NCI-H2107 treated with DMSO at 0.1 percent for 48 hours (cell line): ENCODE data around the gene ASB7.

Experiments
- DNase-seq: peaks from one replicate; lab custom pipeline; 2025; ENCODE audit not compliant: unreplicated experiment; lab: John Stamatoyannopoulos, UW

Gene ASB7

DNA sequence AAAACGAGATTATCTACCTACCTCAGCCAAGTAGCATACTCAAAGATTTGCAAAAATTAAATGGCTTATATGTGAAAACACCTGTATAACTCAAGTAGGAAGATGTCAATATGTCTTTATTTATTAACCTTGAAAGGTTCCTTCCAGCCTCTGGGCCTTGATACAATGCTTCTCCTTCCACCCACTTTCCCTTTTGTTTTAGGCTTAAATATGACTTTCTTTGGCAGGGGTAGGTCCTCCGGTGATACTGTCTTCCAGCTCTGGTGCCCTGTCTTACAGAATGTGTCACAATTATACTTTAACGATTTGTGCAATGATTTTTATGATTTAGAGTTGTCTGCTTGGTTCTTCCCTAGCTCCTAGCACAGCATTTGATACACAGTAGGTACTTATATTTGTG lies 4.5 kb upstream of the ASB7 start:
- DNase-seq, result no peak

DNA sequence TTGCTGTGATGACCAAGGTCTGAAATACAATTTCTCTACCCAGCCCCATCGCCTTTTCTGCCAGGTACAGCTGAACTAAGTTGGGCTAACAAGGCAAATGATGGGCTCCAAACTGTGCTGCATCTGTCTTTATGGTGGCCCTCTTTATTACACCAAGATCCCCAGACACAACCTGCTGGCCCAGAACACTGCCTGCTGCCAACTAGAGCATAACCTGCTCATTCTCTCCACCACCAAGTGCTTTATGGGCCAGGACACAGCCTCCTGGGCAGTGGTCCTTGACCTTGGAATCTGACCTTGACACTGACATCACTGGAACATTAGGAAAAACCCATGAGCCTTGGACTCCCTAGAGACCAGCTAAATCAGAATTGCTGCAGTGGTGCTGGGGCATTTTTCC lies 3.7 kb upstream of the ASB7 start:
- no peak for DNase-seq

DNA sequence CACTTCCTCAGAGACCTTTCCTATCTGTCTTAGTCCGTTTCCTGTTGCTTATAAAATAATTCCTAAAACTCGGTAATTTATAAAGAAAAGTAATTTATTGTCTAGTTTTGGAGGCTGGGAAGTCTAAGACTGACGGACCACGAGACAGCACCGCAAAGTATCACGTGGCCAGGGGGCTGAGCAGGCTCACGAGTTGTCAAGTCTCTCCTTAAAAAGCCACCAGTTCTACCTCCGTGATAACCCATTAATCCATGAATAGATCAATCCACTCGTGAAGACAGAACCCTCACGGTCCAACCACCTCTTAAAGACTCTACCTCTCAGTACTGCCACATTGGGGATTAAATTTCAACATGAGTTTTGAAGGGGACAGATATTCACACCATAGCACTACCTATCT lies 1.2 kb upstream of the ASB7 start:
- no peak for DNase-seq

DNA sequence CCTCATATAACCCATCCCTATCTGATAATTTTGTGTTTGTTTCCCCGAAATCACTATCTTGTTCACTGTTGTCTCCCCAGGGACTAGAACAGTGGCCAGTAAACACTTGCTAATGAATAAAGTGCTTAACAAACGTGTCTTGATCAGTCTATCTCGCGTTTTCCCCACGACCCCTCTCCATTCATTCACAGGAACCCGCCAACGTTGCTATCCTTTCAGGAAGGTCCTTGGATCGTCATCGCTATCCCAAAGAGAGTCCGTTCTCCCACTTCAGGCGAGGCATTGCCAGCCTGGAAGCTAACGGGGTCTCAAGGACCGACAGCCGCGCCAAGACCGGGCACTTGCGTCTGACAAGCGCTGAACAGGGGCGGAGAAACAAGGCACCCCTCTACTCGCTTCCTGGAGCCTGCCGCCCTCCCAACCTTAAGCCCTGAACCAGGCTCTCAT lies 749 bp upstream of the ASB7 start:
- no peak for DNase-seq

DNA sequence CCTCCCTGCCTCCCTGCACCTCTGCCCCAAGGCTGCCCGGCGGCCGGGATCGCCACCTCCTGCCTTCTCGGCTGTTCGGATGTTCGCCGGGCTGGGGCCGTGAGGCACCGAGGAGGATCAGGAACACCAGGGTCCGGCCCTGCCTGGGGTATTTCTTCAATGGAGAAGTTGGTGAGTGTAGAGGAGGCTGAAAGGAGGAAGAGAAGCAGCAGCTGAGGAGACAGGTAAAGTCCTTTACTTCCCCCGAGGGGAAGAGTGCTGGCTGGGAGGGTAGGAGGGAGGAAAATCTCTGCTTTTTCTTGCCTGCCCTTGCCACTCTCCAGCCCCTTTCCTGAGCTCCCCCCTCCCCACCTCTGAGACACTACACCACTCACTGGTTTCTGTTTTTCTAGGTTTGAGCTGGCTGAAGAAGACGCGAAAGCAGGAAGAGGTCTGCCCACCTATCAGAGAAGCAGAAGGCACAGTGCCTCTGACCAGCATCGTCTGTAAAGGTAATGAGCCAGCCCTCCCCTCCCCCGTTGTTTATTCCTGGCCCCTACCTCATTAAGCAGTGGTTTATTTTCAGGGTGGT lies 519 bp downstream of the ASB7 start:
- DNase-seq, result no peak

DNA sequence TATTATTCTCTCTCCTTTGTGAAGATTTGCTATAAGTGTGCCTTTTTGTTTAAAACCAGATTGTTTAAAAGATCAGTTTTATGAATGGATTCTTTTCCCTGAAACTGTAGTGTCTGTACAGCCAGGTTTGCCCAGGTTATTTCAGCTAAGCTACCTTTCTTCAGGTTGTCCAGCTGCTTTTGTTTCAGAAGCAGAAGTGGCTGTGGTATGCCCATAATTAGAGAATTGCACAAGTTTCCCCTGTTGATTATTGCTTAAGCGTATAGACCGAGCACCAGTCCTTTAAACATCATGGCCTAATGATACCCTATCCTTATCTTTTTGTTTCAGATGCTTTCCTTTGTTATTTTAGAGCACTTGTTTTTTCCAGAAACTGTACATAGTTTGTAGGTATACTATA lies 10.2 kb downstream of the ASB7 start:
- DNase-seq, result no peak

DNA sequence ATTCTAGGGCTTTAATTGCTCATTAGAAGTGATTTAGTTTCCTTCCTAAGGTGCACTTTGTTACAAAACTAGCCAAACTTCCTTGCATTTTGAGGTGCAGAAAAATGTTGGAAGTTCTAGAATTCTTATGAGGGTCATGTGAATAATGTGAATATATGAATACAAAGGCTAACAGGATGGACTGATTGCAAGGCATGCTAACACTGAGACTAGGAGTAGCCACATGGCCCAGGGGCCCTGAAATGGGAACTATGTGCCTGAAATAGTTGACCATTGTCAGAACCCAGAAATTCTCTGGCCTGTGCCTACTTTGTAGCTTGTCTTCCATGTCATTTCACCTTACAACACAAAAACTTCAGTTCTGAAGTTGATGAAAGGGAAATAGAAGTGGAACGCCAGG lies 10.8 kb downstream of the ASB7 start:
- DNase-seq, result no peak

DNA sequence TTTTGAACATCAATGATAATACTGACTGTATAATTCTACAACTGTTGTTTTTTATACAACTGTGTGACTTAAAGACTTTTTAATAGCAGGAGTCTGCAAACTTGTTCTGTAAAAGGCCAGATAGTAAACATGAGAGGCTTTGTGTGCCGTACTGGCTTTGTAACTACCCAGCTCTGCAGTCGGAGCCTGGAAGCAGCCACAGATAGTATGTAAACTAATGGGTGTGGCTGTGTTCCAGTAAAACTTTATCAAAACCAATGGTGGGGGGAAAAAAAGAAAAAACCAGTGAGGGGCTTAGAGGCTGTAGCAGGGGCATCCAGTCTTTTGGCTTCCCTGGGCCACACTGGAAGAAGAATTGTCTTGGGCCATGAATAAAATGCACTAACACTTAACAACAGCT lies 11.9 kb downstream of the ASB7 start:
- no peak for DNase-seq

DNA sequence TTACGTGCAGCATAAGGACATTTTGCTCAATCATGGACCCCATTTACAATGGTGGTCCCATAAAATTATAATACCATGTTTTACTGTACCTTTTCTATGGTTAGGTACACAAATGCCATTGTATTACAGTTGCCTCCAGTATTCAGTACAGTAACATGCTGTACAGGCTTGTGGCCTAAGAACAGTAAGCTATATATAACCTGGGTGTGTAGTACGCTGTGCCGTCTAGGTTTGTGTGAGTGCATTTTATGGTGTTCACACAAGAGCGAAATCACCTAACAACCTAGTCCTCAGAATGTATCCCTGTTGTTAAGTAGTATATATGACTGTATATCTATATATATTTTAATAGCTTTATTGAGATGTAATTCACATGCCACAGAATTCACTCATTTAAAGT lies 12.5 kb downstream of the ASB7 start:
- DNase-seq, result no peak

DNA sequence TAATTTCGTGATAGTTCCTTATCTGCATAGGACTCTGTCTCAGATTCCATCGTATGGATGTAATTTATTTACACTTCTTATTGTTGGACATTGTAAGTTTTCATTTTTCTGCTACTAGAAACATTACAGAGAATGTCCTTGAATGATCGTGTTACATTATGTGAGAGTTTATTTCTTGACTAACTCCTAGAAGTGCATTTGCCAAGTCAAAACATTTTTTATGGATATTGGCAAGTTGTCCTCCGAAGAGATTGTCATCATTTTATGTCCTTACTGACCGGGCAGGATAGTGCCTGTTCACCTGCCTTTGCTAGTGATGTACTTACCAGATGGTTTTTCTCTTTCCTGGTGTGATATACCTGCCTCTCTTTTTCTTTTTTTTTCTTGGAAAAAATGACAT lies 13.4 kb downstream of the ASB7 start:
- no peak for DNase-seq

DNA sequence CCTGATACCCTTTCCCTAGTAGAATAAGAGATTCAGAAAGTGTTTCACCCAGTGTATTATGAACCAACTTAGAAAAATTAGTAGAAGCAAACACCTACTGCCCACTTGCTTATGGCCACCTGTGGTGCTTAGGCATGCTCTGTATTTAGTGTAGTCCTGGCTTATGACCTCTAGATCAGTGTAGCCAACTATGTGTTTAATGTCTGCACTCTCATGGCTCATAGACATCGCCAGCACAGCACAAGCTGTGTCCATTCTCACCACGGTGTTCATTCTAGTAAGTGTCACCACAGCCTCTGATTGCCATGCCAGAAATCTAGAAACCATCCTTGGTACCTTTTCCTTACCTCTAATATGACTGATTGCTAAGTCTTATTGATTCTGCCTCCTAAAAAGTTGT lies 14.3 kb downstream of the ASB7 start:
- no peak for DNase-seq

DNA sequence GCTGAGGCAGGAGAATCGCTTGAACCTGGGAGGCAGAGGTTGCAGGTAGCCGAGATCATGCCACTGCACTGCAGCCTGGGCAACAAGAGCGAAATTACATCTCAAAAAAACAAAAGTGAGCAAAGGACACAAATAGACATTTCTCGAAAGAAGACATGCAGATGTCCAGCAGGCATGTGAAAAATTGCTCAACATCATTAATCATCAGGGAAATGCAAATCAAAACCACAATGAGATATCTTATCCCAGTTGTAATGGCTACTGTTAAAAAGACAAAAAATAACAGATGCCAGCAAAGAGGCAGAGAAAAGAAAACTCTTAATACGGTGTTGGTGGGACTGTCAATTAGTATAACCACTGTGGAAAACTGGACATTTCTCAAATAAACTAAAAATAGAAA lies 20.9 kb downstream of the ASB7 start:
- DNase-seq, result no peak

DNA sequence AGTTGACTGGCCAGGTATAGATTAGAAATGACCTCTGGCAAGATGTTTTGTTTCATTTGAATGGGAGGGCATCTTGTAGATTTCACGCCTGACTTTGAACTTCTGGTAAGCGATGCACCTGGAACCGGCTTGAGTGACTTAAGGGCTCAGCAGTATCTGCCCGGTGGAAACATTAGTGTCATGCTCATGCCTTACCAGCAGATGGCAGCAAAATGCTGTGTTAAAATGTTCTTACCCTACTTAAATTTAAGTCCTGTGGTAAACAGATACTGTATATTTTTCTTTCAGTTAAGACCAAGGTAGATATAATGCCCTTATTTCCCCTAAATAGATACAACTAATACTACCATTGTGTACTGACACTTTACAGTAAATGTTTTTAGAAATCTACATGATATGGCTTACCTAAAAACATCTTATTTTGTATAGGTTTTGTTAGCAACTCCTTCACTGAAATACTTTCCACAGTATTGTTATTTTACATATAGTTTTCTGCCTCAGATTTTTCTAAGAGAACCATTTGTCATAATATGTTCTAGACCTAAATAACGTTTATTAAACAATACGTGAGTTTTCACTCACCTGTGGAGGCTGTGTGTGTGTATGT lies 25.5 kb downstream of the ASB7 start:
- DNase-seq, result peak; percentile 36

DNA sequence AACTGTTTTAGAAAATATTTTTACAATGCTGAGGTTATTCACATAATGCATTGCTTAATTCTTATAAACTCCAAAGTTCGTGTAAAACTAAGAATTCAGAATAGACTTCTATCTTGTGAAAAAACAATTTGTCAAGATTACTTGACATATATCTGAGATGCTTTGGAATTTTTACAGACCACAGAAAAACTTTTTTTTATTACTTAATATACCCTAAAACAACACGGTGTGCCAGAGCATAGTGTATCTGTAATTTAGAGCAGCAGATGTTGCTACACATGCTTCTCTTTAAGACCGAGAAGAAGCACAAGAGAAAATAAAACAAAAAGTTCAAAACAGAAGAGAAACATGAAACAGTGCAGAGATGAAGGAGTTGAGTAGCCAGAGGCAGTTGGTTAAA lies 26.4 kb downstream of the ASB7 start:
- no peak for DNase-seq

DNA sequence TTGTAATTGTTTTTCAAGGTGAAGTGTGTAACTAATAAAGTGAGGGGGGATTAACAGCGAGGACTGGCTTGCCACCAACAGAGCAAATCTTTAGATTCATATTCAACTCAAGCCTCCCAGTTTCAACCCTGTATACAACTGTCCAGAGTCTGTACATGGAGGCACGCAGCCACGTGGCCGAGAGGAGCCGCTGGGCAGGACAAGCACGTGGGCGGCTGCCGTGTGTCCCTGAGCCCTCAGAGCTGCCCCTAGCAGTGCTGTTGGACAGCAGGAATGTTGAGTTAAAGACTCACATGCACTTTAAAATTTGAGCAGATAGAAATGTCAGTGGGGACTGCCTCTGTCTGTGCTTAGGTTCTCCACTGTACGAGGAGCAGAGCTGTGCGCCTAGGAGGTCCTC lies 29.4 kb downstream of the ASB7 start:
- no peak for DNase-seq

DNA sequence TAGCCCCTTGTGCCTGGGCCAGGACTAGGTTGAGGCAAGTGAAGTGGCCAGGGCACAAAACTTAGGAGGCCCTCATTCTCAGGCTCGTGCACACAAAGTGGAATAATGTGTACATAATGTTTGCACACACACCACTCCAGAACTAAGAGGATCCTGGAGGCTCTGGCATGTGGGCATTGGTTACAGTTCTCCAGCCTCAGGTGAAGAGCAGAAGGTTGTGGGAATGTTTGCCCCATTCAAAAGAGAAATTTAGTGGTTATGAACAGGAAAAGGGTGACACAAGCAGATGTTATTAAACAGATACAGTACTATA lies 31.3 kb downstream of the ASB7 start:
- no peak for DNase-seq

DNA sequence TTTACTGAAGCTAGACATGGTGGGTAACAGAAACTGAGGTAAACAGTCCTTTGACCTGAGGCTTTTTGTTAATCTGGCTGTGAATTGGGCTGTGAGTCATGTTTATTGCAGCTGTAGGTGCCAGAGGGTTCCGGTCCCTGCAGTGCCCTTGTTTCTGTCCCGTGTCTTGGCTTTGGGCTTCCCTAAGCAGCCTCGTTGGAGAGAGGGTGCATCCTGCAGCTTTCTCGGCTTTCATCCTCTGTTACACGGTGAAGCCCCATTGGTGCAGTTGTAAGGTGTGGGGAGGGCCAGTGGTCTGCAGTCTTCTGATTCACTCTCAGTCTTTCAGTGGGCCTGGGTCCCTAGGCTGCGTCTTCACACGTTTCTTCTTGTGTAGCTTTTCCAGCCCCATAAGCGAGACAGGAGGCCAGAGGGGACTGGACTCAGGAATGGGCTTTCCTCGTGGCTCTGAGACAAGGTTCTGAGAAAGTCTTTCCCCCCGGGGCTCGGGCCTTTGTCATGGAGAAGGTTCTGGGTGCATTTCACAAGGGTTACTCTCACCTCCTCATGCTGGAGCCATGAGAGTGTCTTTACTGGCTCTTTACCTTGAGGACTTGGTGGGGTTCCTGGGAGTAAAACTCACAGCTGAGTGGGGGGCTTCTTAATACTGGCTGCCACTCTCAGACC lies 33.1 kb downstream of the ASB7 start:
- no peak for DNase-seq

DNA sequence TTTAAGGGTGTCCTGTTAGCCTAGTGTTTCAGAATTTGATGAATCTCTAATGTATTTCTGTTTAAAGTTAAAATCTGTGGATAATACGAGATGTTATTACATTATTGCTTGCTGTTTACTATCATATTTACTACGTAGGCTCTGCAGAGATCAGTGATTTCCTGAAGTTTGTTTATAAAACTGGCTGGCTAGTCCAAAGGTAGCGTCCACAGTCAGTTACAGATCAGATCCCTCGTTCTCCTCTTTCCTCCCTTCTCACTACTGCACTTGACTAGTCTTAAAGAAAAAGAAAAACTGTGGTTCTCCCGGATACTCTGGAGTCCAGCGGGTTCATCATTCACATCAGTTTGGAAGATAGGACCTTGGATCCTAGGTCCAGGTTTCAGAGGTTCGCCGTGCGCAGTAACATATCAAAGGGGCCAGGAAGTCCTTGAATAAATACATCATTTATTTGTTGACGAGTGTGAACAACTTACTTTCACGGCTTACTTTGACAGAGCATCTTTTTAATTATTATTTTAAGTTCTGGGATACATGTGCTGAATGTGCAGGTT lies 35.9 kb downstream of the ASB7 start:
- DNase-seq, result no peak

DNA sequence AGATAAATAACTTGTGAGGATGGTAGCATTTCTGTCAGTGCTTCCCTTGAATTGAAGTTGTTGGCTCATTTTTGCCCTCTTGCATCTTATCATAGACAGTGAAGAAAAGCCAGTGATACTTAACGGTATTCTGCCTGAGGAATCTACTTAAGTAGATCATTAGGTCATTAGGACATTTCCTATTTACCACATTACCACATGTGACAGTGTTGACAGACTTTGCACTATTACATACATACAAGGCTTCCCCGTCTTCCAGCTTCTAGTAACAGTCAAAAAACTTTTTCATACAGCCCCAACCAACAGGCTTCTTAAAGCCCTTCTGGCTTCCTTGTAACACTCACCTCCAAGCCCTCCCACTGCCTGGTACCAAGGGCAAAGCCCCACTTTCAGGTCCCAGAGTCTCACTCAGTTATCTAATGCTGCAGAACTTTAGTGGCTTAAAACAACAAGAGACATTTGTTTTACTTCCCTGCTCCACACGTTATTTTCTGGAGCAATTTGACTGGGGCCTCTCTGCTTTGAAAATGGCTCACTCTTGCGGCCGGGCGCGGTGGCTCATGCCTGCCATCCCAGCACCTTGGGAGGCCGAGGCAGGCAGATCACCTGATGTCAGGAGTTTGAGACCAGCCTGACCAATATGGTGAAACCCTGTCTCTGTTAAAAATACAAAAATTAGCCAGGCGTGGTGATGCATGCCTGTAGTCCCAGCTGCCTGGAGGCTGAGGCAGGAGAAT lies 40.0 kb downstream of the ASB7 start:
- no peak for DNase-seq

DNA sequence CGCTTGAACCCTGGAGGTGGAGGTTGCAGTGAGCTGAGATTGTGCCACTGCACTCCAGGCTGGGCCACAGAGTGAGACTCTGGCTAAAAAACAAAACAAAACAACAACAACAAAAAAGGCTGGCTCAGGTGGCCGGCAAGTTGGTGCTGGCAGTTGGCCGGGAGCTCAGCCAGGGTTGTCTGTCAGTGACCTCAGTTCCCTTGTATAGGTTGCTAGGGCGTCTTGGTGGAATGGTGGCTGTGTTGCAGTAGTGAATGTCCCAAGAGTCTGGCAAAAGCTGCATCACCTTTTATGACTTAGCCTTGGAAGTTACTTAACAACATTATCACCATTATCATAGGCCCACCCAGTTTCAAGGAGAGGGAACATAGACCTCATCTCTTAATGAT lies 40.6 kb downstream of the ASB7 start:
- no peak for DNase-seq

DNA sequence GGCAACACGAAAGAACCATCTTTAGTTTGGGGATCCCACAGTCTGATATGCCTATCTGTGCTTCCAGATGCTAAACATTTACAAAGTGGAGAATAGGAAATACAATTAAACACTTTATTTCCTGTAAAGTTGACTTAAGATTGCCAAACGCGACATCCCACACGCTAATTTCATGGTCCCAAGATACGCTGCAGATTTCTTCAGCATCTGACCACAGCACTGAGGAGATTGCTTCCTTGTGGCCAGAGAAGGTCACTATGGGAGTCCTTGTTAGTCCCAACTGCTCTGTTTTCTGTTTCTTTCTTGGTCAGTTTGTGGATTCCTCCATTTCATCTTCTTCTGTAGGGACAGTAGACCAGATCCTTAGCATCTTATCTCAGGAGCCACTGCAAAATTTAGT lies 43.3 kb downstream of the ASB7 start:
- DNase-seq, result no peak

DNA sequence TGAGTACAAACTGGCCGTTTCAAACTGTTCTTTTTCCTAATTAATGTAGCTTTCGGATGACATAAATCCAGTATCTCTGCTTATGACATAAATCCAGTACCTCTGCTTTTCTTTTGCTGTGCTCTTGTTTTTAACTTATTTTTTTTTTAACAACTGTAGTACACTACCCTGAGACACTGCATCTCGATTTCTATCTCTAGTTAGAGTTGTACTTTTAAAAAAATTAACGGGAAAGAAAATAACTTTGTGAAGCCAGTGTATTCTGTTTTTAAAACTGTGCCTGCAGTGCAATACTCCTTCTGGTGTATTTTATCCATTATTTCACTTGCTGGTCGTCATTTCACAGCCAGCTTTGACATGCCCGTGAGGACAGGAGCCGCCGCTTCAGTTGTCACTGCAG lies 46.6 kb downstream of the ASB7 start:
- DNase-seq, result no peak
